GM19328 (cell line): ENCODE results near the gene AAGAB.

Experiments
- ATAC-seq: cut with Tn5 transposase; IDR thresholded peaks from one replicate; pipeline ENCODE4 v1.9.1; 2021; ENCODE audit warnings: mild to moderate bottlenecking, moderate library complexity; ENCODE audit not compliant: unreplicated experiment

Gene AAGAB

DNA sequence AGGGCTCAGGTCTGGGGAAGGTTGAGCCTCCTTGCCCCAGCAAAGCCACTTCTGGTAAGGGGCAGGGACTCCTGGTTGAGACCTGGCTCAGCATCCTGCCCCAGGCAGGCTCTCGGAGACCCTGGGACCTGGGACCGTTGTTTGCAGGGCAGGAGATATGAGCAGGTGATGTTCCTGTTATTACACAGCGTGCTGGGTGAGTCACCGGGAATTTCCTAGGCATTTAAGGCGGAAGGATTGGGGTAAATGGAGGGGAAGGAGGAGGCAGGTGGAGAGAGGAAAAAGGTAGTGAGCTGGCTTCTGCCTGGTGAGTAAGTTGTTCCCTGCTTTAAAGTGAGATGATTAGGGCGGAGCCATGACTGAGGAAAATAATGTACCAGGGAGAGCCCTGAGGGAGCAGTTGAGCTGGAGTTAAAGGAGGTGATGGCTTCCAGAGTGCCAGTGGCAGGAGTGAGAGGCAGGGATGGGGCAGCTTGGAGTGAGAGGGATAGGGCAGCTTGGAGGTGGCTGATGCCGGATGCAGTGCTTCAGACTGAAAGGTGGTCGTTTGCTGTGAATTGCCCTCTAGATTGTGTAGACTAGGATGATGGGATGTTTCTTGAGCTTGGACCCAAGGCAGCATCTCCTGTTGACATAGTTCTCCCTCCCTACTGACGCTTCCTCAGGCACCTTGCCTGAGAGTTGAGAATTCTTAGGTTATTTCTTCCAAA lies 79.4 kb downstream of the AAGAB start:
- ATAC-seq = no peak

GRCh38 chr15:67174446-67174845 lies 80.0 kb downstream of the AAGAB start:
- ATAC-seq = no peak

GRCh38 chr15:67173786-67174185 lies 80.7 kb downstream of the AAGAB start:
- ATAC-seq = no peak

- no peak for ATAC-seq
These were observed 81.5 kb downstream of the AAGAB start for GRCh38 chr15:67173005-67173404.

- no peak for ATAC-seq
These were observed 82.3 kb downstream of the AAGAB start for GRCh38 chr15:67172172-67172571.

GRCh38 chr15:67171471-67171870 lies 83.0 kb downstream of the AAGAB start:
- no peak for ATAC-seq

DNA sequence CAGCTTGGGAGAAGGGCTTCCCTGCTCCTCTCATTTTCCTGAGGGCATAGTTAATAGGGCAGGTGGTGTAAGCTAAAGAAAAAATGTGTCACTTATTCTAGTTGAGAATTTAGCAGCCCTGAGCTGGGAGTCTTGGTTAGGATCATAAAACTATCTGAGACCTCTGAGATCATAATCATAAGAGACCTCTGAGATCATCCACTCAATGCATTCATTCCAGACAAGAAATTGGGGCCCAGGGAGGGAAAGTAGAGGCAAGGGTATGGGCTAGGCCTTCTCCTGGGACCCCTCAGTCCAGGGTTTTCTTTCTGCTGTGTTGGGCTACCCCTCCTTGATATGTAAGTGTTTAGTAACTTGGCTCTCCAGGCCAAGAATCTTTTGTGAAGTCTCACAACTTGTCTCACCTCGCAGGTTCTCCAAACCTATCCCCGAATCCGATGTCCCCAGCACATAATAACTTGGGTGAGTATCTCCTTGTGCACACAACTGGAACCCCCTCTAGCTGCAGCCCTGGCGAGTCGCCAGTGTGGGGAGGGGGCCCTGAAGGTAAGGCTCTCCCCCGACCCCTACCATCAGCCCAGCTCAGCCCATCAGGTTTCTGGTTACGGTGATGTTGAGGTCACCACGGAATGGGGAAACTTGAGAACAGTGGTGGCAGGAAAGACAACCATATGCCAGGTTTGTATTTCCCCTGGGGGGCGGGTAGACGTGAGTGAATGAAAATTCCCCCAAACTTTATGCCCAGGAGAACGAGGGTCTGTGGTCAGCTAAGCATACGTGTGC lies 84.1 kb downstream of the AAGAB start:
- ATAC-seq = no peak

GRCh38 chr15:67168694-67169093 lies 85.8 kb downstream of the AAGAB start:
- ATAC-seq = no peak

- no peak for ATAC-seq
These were observed 87.4 kb downstream of the AAGAB start for GRCh38 chr15:67167091-67167490.

DNA sequence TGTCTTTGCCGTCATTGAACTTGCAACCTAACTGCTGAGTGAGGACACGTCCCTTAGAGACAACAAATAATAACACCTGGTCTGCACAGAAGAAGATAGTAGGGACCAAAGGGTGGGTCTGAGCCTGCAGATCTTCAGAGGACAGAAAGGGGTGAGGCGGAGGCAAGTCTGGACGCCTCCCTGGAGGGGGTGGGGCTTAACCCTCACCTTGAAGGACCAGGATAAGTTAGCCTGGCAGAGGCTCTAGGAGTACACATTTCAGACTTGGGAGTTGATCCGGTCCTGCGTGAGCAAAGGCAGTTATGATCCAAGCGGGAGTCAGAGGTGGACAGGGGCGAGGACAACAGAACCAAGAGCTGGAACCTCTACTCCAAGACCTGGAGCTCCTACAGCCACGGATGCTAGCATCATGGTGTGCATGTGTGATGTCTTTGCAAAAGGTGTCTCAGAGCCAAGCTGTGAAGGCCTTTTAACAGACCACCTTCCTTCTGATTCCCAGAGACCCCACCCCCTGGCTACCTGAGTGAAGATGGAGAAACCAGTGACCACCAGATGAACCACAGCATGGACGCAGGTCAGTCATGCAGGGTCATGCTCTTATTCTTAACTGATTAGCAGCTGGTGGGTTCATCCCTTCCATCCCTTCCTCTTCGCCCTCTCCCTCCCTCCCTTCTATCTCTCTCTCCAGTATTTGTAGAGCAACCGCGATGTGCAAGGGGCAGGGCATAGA lies 88.0 kb downstream of the AAGAB start:
- ATAC-seq = no peak

- no peak for ATAC-seq
These were observed 88.9 kb downstream of the AAGAB start for GRCh38 chr15:67165254-67166253.

- no peak for ATAC-seq
These were observed 89.6 kb downstream of the AAGAB start for GRCh38 chr15:67164811-67165253.

- ATAC-seq = no peak
These were observed 90.1 kb downstream of the AAGAB start for GRCh38 chr15:67164401-67164791.

GRCh38 chr15:67163180-67163579 lies 91.3 kb downstream of the AAGAB start:
- no peak for ATAC-seq

- ATAC-seq = no peak
These were observed 92.6 kb downstream of the AAGAB start for GRCh38 chr15:67161881-67162280.

DNA sequence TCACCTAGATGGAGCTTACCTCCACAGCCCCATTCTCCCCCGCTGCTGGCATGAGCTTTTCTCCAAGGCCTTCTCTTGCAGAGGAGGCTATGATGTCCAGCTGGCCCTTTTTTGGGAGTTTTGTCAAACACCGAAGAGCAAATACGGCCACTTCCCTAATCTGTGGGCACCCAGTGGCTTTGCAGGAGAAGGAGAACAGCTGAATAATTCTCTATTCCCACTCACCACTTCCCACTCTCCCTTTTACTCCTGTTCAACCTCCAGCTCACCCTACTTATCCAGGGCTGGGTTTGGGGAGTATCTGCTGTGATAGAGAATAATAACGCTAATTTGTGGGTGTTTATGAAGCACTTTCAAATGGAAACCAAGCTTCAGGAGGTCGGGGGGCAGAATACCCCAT lies 93.0 kb downstream of the AAGAB start:
- no peak for ATAC-seq

DNA sequence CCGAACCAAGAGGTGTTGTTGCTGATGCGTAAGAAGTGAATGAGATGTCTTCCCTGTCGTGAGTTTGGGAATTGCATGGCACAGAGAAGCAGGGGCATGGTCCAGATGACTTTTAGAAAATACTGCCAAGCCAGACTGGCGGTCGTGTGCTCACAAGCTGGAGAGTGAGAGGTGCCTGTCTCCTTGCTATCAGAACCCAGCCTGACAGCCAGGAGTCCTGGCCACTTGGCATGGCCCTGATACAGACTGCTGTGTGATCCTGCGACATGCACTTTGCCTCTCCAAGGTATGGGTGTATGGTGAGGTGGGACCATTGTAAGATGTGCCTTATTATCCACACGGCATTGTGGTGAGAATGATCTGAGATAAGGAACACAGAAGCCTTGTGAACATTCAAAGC lies 96.1 kb downstream of the AAGAB start:
- no peak for ATAC-seq

DNA sequence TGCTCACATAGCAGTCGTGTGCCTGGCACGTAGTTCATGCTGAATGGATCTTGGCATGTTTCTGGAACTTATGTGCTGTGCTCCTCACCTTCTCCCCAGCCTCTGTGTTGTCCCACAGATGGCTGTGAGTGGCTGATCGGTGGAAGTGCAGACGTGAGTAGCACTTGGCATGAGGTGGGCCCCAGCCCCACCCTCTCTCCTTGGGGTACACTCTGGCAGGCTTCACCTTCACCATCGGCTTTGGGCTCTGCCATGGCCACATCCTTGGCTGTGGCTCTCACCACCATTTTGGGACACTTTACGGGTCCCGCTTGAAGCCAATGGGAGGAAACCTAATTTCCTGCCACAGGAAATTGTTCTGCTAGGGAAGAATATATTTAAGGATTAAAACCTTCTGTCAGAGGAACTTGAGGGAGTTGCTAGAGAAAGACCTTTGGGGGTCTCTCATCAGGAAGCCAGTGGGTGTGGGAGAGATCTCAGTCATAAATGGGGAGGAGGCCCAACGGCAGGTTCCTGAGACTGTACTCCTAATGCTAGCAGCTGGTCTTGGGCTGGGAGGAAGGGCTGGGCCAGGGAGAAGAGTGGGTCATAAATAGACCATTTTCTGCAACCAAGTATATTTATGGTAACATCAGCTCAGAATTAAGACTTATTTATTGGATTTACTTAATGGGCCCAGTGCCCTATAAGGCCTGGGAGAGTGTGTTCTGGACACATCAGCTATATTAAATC lies 96.8 kb downstream of the AAGAB start:
- ATAC-seq = no peak

DNA sequence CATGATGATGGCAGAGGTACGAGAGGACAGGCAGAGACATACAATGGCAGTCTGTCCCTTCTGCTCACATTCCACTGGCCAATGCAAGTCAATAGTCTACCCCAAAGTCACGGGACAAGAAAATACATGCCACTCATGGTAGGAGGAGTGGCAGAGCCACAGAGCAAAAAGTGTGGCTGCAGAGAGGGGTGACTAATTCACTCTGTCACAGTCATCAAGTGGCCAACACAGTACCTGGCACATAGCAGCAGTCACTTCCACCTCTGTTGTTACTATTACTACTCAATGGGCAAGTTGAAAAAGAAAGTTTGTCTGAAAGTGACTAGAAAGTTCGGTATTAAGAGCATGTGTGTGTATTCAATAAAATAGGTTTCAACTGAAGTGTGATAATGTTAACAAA lies 97.6 kb downstream of the AAGAB start:
- ATAC-seq = no peak

DNA sequence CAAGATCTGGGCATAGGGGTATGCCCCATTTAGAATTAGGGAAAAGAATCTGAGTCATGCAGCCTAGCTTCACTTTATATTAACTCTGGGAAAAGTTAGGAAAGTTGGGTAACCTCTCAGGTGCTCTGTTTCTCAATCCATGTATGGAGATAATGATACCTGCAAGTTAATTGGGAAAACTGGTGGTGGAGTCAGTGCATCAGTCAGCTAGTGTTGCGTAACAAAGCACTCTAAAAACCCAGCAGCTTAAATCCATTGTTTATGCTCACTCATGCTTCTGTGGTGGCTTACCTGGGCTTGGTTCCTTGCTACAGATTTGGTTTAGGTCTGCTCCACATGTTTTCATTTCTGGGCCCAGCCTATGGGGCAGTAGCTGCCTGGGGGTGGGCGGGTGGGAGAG lies 98.0 kb downstream of the AAGAB start:
- no peak for ATAC-seq
